Non-pigmented ciliary epithelial cell (primary cell): ENCODE results near the gene ERI2.
"Not testable (repeated sequence)": the region's sequence is repeated elsewhere in the genome, so short reads cannot be mapped to it uniquely, and the experiment has no call there.

Source experiments
- DNase-seq: peaks from one replicate; pipeline ENCODE4 v3.0.0-alpha.2; 2010; ENCODE audit warnings: low read depth

The ERI2 gene

GRCh38 chr16:20818929-20819585 is 12.8 kb upstream of the ERI2 start:
- DNase-seq: no peak

- no peak for DNase-seq
Observed at GRCh38 chr16:20814784-20815183, 8.5 kb upstream of the ERI2 start.

GRCh38 chr16:20812510-20812909 is 6.2 kb upstream of the ERI2 start:
- DNase-seq: no peak

- no peak for DNase-seq
Observed at GRCh38 chr16:20811889-20812439, 5.7 kb upstream of the ERI2 start.

- DNase-seq: no peak
Observed at GRCh38 chr16:20807862-20808261, 1.6 kb upstream of the ERI2 start.

GRCh38 chr16:20805684-20806167 is 546 bp downstream of the ERI2 start:
- not testable (repeated sequence) for DNase-seq

- no peak for DNase-seq
Observed at GRCh38 chr16:20803561-20804214, 2.6 kb downstream of the ERI2 start.

GRCh38 chr16:20803192-20803560 is 3.1 kb downstream of the ERI2 start:
- DNase-seq: no peak

- DNase-seq: no peak
Observed at GRCh38 chr16:20801278-20801677, 5.0 kb downstream of the ERI2 start.

GRCh38 chr16:20799599-20799998 is 6.7 kb downstream of the ERI2 start:
- DNase-seq: no peak

GRCh38 chr16:20798364-20798763 is 7.9 kb downstream of the ERI2 start:
- DNase-seq: no peak

- no peak for DNase-seq
Observed at GRCh38 chr16:20791923-20792612, 14.2 kb downstream of the ERI2 start.

GRCh38 chr16:20789130-20789529 is 17.1 kb downstream of the ERI2 start:
- DNase-seq: no peak

- DNase-seq: no peak
Observed at GRCh38 chr16:20784204-20784603, 22.1 kb downstream of the ERI2 start.

- no peak for DNase-seq
Observed at GRCh38 chr16:20782470-20782869, 23.8 kb downstream of the ERI2 start.

GRCh38 chr16:20781697-20782096 is 24.6 kb downstream of the ERI2 start:
- DNase-seq: no peak

- DNase-seq: no peak
Observed at GRCh38 chr16:20774703-20775362, 31.4 kb downstream of the ERI2 start.

- DNase-seq: no peak
Observed at GRCh38 chr16:20773679-20774078, 32.6 kb downstream of the ERI2 start.

GRCh38 chr16:20768818-20769217 is 37.5 kb downstream of the ERI2 start:
- DNase-seq: no peak

GRCh38 chr16:20768121-20768520 is 38.2 kb downstream of the ERI2 start:
- DNase-seq: no peak

GRCh38 chr16:20767577-20767976 is 38.7 kb downstream of the ERI2 start:
- DNase-seq: no peak

- no peak for DNase-seq
Observed at GRCh38 chr16:20766294-20766693, 40.0 kb downstream of the ERI2 start.
